ENCODE results near the gene DPP7.

Gene DPP7

DNA sequence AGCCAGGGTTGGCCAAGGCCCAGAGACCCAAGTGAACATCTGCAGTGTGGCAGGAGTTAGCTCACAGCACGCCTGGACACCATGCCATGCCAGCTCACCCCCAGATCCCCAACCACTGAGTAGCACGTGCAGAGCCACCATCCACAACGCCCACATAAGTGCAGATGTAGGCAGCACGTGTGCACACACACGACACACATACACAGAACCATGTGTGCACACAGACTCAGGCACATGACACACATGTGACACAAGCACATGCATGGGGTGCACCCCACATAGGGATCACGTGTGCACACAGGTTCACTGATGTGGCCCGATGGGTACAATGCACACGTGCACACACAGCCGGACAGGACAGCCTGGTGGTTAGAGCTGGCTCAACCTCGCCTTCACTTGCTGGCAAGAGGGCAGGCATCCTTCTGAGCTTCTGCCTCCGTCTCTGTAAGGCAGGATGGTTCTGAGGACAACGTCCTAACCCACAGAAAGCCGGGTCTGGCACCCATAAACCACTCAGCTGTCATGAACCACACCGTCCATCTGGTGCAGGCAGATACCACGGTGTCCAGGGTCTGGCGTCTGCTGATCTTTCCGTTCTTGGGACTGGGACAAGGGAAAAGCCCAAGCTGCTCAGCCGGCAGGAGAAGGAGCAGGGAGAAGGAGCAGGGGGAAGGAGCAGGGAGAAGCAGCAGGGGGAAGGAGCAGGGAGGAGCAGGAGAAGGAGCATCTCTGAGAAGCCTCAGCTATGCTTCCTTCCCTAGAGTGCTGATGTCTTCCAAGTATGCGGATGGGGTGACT, 43.3 kb upstream of the DPP7 start:
- WGBS, 2 donors (ENCODE audit: extremely low coverage in 2 of 2, insufficient read length in 2 of 2, insufficient replicate concordance in 1 of 2) = no CpG with 5 or more reads among the region's 19 CpGs

GRCh38 chr9:137156567-137157375, 42.2 kb upstream of the DPP7 start:
- no peak overlapping the region for H4K91ac ChIP-seq (ENCODE audit: low read depth, low read length, poor library complexity)
- no peak overlapping the region for H4K8ac ChIP-seq (ENCODE audit: low read depth, low read length)
- peak overlapping the region; percentile 61 for H2AK5ac ChIP-seq (ENCODE audit: low read depth, low read length)
- no peak overlapping the region for H3K14ac ChIP-seq (ENCODE audit: low read length)
- H3K18ac ChIP-seq (ENCODE audit: low read length) = peak overlapping the region; percentile 80
- no peak overlapping the region for H3K4ac ChIP-seq (ENCODE audit: low read length)
- peak overlapping the region; percentile 41 for H2BK12ac ChIP-seq (ENCODE audit: low read length)
- H3K4me1 ChIP-seq (ENCODE audit: control insufficient read depth in 2 of 2, insufficient read depth in 1 of 2, low read depth in 1 of 2, low read length in 2 of 2) = peaks cover 6 to 8% of the 10 kb centered on the region in 2 donors
- no CpG with 5 or more reads among the region's 65 CpGs for WGBS, 2 donors (ENCODE audit: extremely low coverage in 2 of 2, insufficient read length in 2 of 2, insufficient replicate concordance in 1 of 2)
- H2BK5ac ChIP-seq (ENCODE audit: low read length) = no peak overlapping the region
- peaks cover 0 to 2% of the 10 kb centered on the region in 2 donors for H3K36me3 ChIP-seq (replicated peaks in 1 of 2; ENCODE audit: control insufficient read depth in 2 of 2, insufficient read depth in 2 of 2, low read length in 2 of 2)
- H3K27ac ChIP-seq (replicated peaks; ENCODE audit: low read length) = no peak overlapping the region
- H3K23ac ChIP-seq (ENCODE audit: low read depth, low read length, poor library complexity) = peak overlapping the region; percentile 98
- H3K4me3 ChIP-seq (ENCODE audit: low read length in 2 of 2) = peak overlapping the region in 1 of 2 donors; percentile 71
- H2AFZ ChIP-seq (ENCODE audit: low read length) = peak overlapping the region; percentile 51
- H3K27me3 ChIP-seq (ENCODE audit: control insufficient read depth in 3 of 3, insufficient read depth in 3 of 3, low read depth in 1 of 3, low read length in 3 of 3) = peaks cover 17 to 67% (median 65%) of the 10 kb centered on the region in 3 experiments
- peaks cover 0 to 18% of the 10 kb centered on the region in 2 donors for H3K9me3 ChIP-seq (replicated peaks in 1 of 2; ENCODE audit: control insufficient read depth in 2 of 2, insufficient read depth in 1 of 2, low read depth in 1 of 2, low read length in 2 of 2)
- peak overlapping the region; percentile 57 for H3K4me2 ChIP-seq (ENCODE audit: insufficient read depth, low read length, poor library complexity, severe bottlenecking)
- peaks cover 3% of the 10 kb centered on the region for H3K79me1 ChIP-seq (ENCODE audit: low read depth, low read length)
- DNase-seq (ENCODE audit: low spot score) = peak; percentile 42
- no peak overlapping the region for H2BK15ac ChIP-seq (ENCODE audit: low read length)
- peak overlapping the region; percentile 60 for H3K9ac ChIP-seq (ENCODE audit: low read depth, low read length, poor library complexity)
- H2BK120ac ChIP-seq (ENCODE audit: low read depth, low read length) = no peak overlapping the region

More for the DNA sequence above, 43.3 kb upstream of the DPP7 start:
- peak overlapping the region; percentile 80 for H3K18ac ChIP-seq (ENCODE audit: low read length)
- peak overlapping the region; percentile 73 for H2BK15ac ChIP-seq (ENCODE audit: low read length)
- H3K23ac ChIP-seq (ENCODE audit: low read depth, low read length, poor library complexity) = peak overlapping the region; percentile 98
- H2BK5ac ChIP-seq (ENCODE audit: low read length) = no peak overlapping the region
- no peak overlapping the region for H2BK12ac ChIP-seq (ENCODE audit: low read length)
- peak overlapping the region in 1 of 2 donors; percentile 63 for H3K4me3 ChIP-seq (ENCODE audit: low read length in 2 of 2)
- no peak overlapping the region for H3K27ac ChIP-seq (replicated peaks; ENCODE audit: low read length)
- H3K9me3 ChIP-seq (replicated peaks in 1 of 2; ENCODE audit: control insufficient read depth in 2 of 2, insufficient read depth in 1 of 2, low read depth in 1 of 2, low read length in 2 of 2) = peaks cover 0 to 14% of the 10 kb centered on the region in 2 donors
- H3K4ac ChIP-seq (ENCODE audit: low read length) = peak overlapping the region; percentile 78
- H3K14ac ChIP-seq (ENCODE audit: low read length) = peak overlapping the region; percentile 92
- no peak overlapping the region for H3K4me2 ChIP-seq (ENCODE audit: insufficient read depth, low read length, poor library complexity, severe bottlenecking)
- H3K79me1 ChIP-seq (ENCODE audit: low read depth, low read length) = peaks cover 3% of the 10 kb centered on the region
- H3K4me1 ChIP-seq (ENCODE audit: control insufficient read depth in 2 of 2, insufficient read depth in 1 of 2, low read depth in 1 of 2, low read length in 2 of 2) = peaks cover 6 to 8% of the 10 kb centered on the region in 2 donors
- H2AFZ ChIP-seq (ENCODE audit: low read length) = no peak overlapping the region
- H3K36me3 ChIP-seq (replicated peaks in 1 of 2; ENCODE audit: control insufficient read depth in 2 of 2, insufficient read depth in 2 of 2, low read length in 2 of 2) = peaks cover 0 to 1% of the 10 kb centered on the region in 2 donors
- no peak overlapping the region for H2BK120ac ChIP-seq (ENCODE audit: low read depth, low read length)
- peak overlapping the region; percentile 74 for H3K9ac ChIP-seq (ENCODE audit: low read depth, low read length, poor library complexity)
- no peak overlapping the region for H4K91ac ChIP-seq (ENCODE audit: low read depth, low read length, poor library complexity)
- peaks cover 22 to 77% (median 75%) of the 10 kb centered on the region in 3 experiments for H3K27me3 ChIP-seq (ENCODE audit: control insufficient read depth in 3 of 3, insufficient read depth in 3 of 3, low read depth in 1 of 3, low read length in 3 of 3)
- peak overlapping the region; percentile 30 for H4K8ac ChIP-seq (ENCODE audit: low read depth, low read length)
- no peak for DNase-seq (ENCODE audit: low spot score)
- H2AK5ac ChIP-seq (ENCODE audit: low read depth, low read length) = peak overlapping the region; percentile 61

DNA sequence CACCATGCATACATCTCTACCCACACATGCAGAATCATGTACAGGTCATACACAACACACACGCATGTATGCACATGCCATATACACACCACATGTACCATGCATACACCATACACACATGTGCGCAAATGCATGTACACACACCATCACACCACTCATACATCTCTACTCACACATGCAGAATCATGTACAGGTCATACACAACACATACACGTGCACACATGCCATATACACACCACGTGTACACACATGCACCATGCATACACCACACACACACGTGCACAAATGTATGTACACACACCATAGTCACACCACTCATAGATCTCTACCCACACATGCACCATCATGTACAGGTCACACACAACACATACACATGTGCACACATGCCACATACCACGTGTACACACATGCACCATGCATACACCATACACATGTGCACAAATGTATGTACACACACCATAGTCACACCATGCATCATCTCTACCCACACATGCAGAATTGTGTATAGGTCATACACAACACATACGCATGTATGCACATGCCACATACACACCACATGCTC, 38.4 kb upstream of the DPP7 start:
- Histone ChIP-seq H3K4me1 (ENCODE audit: control insufficient read depth in 2 of 2, insufficient read depth in 1 of 2, low read depth in 1 of 2, low read length in 2 of 2) (peaks cover 0 to 6% of the 10 kb centered on the region in 2 donors), H4K8ac (ENCODE audit: low read depth, low read length) (peak overlapping the region; percentile 73), H3K4me2 (ENCODE audit: insufficient read depth, low read length, poor library complexity, severe bottlenecking) (no peak overlapping the region), H3K18ac (ENCODE audit: low read length) (no peak overlapping the region), H2BK120ac (ENCODE audit: low read depth, low read length) (no peak overlapping the region), H4K91ac (ENCODE audit: low read depth, low read length, poor library complexity) (no peak overlapping the region), H2BK15ac (ENCODE audit: low read length) (no peak overlapping the region), H3K79me1 (ENCODE audit: low read depth, low read length) (peaks cover 3% of the 10 kb centered on the region), H3K27me3 (ENCODE audit: control insufficient read depth in 3 of 3, insufficient read depth in 3 of 3, low read depth in 1 of 3, low read length in 3 of 3) (peaks cover 13 to 53% (median 31%) of the 10 kb centered on the region in 3 experiments), H2AFZ (ENCODE audit: low read length) (no peak overlapping the region), H3K23ac (ENCODE audit: low read depth, low read length, poor library complexity) (peak overlapping the region; percentile 5), H3K4ac (ENCODE audit: low read length) (no peak overlapping the region), H2BK12ac (ENCODE audit: low read length) (no peak overlapping the region), H3K36me3 (replicated peaks in 1 of 2; ENCODE audit: control insufficient read depth in 2 of 2, insufficient read depth in 2 of 2, low read length in 2 of 2) (peaks cover 0 to 2% of the 10 kb centered on the region in 2 donors), H3K9ac (ENCODE audit: low read depth, low read length, poor library complexity) (peak overlapping the region; percentile 14), H3K4me3 (ENCODE audit: low read length in 2 of 2) (peak overlapping the region in 1 of 2 donors; percentile 54), H3K27ac (replicated peaks; ENCODE audit: low read length) (no peak overlapping the region), H2AK5ac (ENCODE audit: low read depth, low read length) (no peak overlapping the region), H2BK5ac (ENCODE audit: low read length) (no peak overlapping the region), H3K9me3 (replicated peaks in 1 of 2; ENCODE audit: control insufficient read depth in 2 of 2, insufficient read depth in 1 of 2, low read depth in 1 of 2, low read length in 2 of 2) (peaks cover 0 to 18% of the 10 kb centered on the region in 2 donors), H3K14ac (ENCODE audit: low read length) (no peak overlapping the region)
- no peak for DNase-seq (ENCODE audit: low spot score)
- no CpG with 5 or more reads among the region's 7 CpGs for WGBS, 2 donors (ENCODE audit: extremely low coverage in 2 of 2, insufficient read length in 2 of 2, insufficient replicate concordance in 1 of 2)
